ENCODE results near the gene NPPB. TPM values are rescaled to one million over a fixed set of nuclear protein-coding genes. Genes with fewer than 3 reads are reported as not detected.

The NPPB gene
- total and polyA plus RNA-seq, 5 donors from 2014 or later, result not detected

DNA sequence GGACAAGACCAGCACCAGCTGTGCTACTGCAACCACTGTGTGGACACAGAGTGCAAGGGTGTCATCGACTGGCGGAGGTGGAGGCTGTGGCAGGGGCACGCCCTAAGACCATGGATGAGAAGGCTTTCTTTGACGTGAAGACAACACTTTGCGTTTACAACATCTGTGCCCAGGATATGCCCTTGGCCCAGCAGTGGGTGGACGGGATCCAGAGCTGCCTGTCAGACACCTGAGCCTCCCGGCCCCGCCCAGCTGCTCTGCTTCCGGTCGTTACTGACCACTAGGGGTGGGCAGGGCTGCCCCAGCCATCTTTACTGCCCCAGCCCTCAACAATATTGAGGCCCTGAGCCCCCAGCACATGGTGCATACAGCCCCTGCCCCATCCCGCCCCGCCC is 21.4 kb upstream of the NPPB start:
- Histone ChIP-seq H3K27me3 (ENCODE audit: control insufficient read depth, insufficient read depth, low read length) (no peaks in the 10 kb centered on the region), H3K4me1 (ENCODE audit: control insufficient read depth, insufficient read depth, low read length, poor library complexity, severe bottlenecking) (no peaks in the 10 kb centered on the region), H3K4me3 (ENCODE audit: low read depth, low read length) (no peak overlapping the region), H3K9me3 (ENCODE audit: control insufficient read depth in 2 of 2, low read length in 2 of 2) (no peaks in the 10 kb centered on the region), H3K27ac (ENCODE audit: insufficient read depth, low read length, poor library complexity, severe bottlenecking) (no peak overlapping the region), H3K36me3 (ENCODE audit: control insufficient read depth, insufficient read depth, low read length) (no peaks in the 10 kb centered on the region)
- peaks cover 0 to 1% (median 0%) of the 10 kb centered on the region in 7 donors for H3K9me3 Mint-ChIP-seq
- no peak overlapping the region for H3K4me3 Mint-ChIP-seq
- no peaks in the 10 kb centered on the region for H3K4me1 Mint-ChIP-seq
- H3K27me3 Mint-ChIP-seq, result peaks cover 14% of the 10 kb centered on the region
- no peaks in the 10 kb centered on the region for H3K36me3 Mint-ChIP-seq
- no peak for ATAC-seq (ENCODE audit: low read depth in 2 of 2)
- no peak for DNase-seq
- no peak overlapping the region for H3K27ac Mint-ChIP-seq

DNA sequence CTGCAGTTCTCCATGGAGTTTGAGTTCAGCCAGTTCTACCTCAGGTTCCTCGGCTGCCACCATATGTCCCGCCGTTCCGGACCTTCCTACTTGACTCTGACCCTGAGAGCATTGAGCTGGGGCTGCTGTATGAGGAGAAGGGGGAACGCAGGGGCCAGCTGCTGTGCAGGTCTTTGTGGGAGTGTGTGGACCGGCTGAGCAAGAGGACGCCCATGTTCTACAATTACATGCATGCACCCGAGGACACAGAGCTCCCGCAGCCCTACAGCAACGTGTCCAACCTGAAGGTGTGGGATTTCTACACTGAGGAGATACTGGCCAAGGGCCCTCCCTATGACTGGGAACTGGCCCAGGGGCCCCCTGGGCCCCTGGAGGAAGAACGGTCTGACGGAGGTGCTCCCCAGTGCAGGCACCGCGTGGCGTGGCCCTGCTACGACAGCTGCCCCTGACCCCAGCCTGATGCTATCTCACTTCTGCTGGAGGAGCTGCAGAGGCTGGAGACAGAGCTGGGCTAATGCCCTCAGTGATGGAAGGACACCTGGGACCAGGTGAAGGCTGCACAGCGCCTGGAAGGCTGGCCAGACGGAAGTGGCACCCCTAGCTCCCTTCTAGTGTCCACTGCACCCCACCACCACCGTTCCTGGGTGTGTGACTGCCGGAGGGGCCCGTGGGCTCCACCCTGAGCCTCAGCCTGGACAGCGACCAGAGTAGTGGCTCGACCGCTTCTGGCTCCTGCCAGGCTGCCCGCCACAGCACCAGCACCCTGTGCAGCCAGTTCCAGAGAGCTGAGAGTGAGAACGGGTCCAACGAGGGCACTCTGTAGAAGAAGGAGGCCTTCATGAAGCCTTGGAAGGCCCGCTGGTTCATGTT is 20.8 kb upstream of the NPPB start:
- no peaks in the 10 kb centered on the region for H3K36me3 Mint-ChIP-seq
- no peaks in the 10 kb centered on the region for H3K27me3 ChIP-seq (ENCODE audit: control insufficient read depth, insufficient read depth, low read length)
- no peaks in the 10 kb centered on the region for H3K36me3 ChIP-seq (ENCODE audit: control insufficient read depth, insufficient read depth, low read length)
- H3K9me3 Mint-ChIP-seq, result peaks cover 0 to 1% (median 0%) of the 10 kb centered on the region in 7 donors
- no peak overlapping the region for H3K4me3 ChIP-seq (ENCODE audit: low read depth, low read length)
- no peaks in the 10 kb centered on the region for H3K9me3 ChIP-seq (ENCODE audit: control insufficient read depth in 2 of 2, low read length in 2 of 2)
- no peak for DNase-seq
- no peaks in the 10 kb centered on the region for H3K4me1 Mint-ChIP-seq
- no peak overlapping the region for H3K27ac Mint-ChIP-seq
- no peaks in the 10 kb centered on the region for H3K4me1 ChIP-seq (ENCODE audit: control insufficient read depth, insufficient read depth, low read length, poor library complexity, severe bottlenecking)
- ATAC-seq (ENCODE audit: low read depth in 2 of 2), result no peak
- H3K27ac ChIP-seq (ENCODE audit: insufficient read depth, low read length, poor library complexity, severe bottlenecking), result no peak overlapping the region
- no peak overlapping the region for H3K4me3 Mint-ChIP-seq
- H3K27me3 Mint-ChIP-seq, result peaks cover 14% of the 10 kb centered on the region

DNA sequence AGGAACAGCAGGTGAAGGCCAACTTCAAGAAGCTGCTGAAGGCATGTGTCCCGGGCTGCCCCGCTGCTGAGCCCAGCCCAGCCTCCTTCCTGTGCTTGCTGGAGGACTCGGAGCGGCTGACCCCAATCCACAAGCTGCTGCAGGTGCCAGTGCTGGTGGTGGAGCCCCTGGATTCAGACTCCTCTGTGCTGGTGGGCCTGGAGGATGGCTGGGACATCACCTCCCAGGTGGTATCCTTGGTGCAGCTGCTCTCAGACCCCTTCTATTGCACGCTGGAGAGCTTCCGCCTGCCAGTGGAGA is 20.1 kb upstream of the NPPB start:
- no peaks in the 10 kb centered on the region for H3K27me3 ChIP-seq (ENCODE audit: control insufficient read depth, insufficient read depth, low read length)
- no peaks in the 10 kb centered on the region for H3K4me1 ChIP-seq (ENCODE audit: control insufficient read depth, insufficient read depth, low read length, poor library complexity, severe bottlenecking)
- ATAC-seq (ENCODE audit: low read depth in 2 of 2) (no peak), DNase-seq (no peak)
- peaks cover 14% of the 10 kb centered on the region for H3K27me3 Mint-ChIP-seq
- H3K36me3 ChIP-seq (ENCODE audit: control insufficient read depth, insufficient read depth, low read length), result no peaks in the 10 kb centered on the region
- peaks cover 0 to 1% (median 0%) of the 10 kb centered on the region in 7 donors for H3K9me3 Mint-ChIP-seq
- no peaks in the 10 kb centered on the region for H3K4me1 Mint-ChIP-seq
- H3K4me3 ChIP-seq (ENCODE audit: low read depth, low read length), result no peak overlapping the region
- no peak overlapping the region for H3K27ac Mint-ChIP-seq
- no peak overlapping the region for H3K4me3 Mint-ChIP-seq
- H3K27ac ChIP-seq (ENCODE audit: insufficient read depth, low read length, poor library complexity, severe bottlenecking), result no peak overlapping the region
- no peaks in the 10 kb centered on the region for H3K9me3 ChIP-seq (ENCODE audit: control insufficient read depth in 2 of 2, low read length in 2 of 2)
- H3K36me3 Mint-ChIP-seq, result no peaks in the 10 kb centered on the region

DNA sequence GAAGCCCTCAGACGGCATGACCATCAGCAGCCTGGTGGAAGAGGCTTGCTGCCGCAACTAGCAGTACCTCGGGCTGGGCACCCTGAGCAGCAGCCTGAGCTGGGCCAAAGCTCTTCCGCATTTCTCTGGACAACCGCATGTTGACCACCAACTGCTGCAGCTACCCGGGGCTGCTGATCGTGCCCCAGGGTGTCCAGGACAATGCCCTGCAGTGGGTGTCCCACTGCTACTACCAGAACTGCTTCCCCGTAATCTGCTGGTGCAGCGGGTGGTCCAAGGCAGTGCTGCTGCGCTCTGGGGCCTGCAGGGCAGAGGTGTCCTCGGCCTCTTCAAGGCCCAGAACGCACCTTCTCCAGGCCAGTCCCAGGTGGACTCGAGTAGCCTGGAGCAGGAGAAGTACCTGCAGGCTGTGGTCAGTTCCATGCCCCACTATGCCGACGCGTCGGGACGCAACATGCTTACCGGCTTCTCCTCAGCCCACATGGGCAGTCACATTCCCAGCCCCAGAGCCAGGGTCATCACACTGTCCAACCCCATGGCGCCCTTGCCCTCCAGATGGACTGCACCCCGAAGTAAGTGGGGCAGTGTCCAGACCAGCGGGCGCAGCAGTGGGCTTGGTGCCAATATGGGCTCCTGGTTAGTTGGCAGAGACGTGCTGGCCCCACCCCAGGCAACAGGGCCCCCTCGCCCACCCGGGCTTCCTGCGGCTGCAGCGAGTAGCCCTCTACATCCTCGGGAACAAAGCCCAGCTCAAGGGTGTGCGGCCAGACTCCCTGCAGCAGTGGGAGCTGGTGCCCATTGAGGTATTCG is 19.5 kb upstream of the NPPB start:
- H3K4me1 Mint-ChIP-seq, result no peaks in the 10 kb centered on the region
- no peak for DNase-seq
- Histone ChIP-seq H3K4me3 (ENCODE audit: low read depth, low read length) (no peak overlapping the region), H3K27ac (ENCODE audit: insufficient read depth, low read length, poor library complexity, severe bottlenecking) (no peak overlapping the region), H3K36me3 (ENCODE audit: control insufficient read depth, insufficient read depth, low read length) (no peaks in the 10 kb centered on the region), H3K9me3 (ENCODE audit: control insufficient read depth in 2 of 2, low read length in 2 of 2) (no peaks in the 10 kb centered on the region), H3K4me1 (ENCODE audit: control insufficient read depth, insufficient read depth, low read length, poor library complexity, severe bottlenecking) (no peaks in the 10 kb centered on the region), H3K27me3 (ENCODE audit: control insufficient read depth, insufficient read depth, low read length) (no peaks in the 10 kb centered on the region)
- no peak for ATAC-seq (ENCODE audit: low read depth in 2 of 2)
- no peak overlapping the region for H3K4me3 Mint-ChIP-seq
- no peak overlapping the region for H3K27ac Mint-ChIP-seq
- peaks cover 14% of the 10 kb centered on the region for H3K27me3 Mint-ChIP-seq
- no peaks in the 10 kb centered on the region for H3K36me3 Mint-ChIP-seq
- peaks cover 0 to 1% (median 0%) of the 10 kb centered on the region in 7 donors for H3K9me3 Mint-ChIP-seq

DNA sequence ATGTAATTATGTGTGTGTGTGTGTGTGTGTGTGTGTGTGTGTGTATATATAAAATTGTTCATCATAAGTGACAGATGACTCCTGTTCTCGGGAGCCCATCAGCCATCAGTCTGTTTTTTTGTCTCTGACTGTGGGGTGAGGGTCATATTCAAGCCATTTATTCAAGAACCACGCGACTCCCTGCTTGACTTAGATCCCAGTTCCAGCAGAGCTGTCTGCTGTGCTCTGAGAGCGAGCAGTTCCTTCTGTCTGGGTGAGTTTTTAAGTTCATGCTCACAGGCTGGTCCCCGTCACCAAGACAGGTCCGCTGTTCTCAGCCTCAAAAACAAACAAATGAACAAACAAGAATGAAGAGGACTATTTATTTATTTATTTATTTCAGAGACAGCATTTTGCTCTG is 18.3 kb upstream of the NPPB start:
- no peaks in the 10 kb centered on the region for H3K36me3 ChIP-seq (ENCODE audit: control insufficient read depth, insufficient read depth, low read length)
- peaks cover 20% of the 10 kb centered on the region for H3K27me3 Mint-ChIP-seq
- ATAC-seq (ENCODE audit: low read depth in 2 of 2) (no peak), DNase-seq (no peak)
- no peaks in the 10 kb centered on the region for H3K9me3 ChIP-seq (ENCODE audit: control insufficient read depth in 2 of 2, low read length in 2 of 2)
- H3K27me3 ChIP-seq (ENCODE audit: control insufficient read depth, insufficient read depth, low read length), result no peaks in the 10 kb centered on the region
- peaks cover 0 to 1% (median 0%) of the 10 kb centered on the region in 7 donors for H3K9me3 Mint-ChIP-seq
- no peaks in the 10 kb centered on the region for H3K4me1 ChIP-seq (ENCODE audit: control insufficient read depth, insufficient read depth, low read length, poor library complexity, severe bottlenecking)
- H3K36me3 Mint-ChIP-seq, result no peaks in the 10 kb centered on the region
- H3K4me1 Mint-ChIP-seq, result no peaks in the 10 kb centered on the region
- H3K4me3 ChIP-seq (ENCODE audit: low read depth, low read length), result no peak overlapping the region
- no peak overlapping the region for H3K27ac Mint-ChIP-seq
- H3K27ac ChIP-seq (ENCODE audit: insufficient read depth, low read length, poor library complexity, severe bottlenecking), result no peak overlapping the region
- no peak overlapping the region for H3K4me3 Mint-ChIP-seq

DNA sequence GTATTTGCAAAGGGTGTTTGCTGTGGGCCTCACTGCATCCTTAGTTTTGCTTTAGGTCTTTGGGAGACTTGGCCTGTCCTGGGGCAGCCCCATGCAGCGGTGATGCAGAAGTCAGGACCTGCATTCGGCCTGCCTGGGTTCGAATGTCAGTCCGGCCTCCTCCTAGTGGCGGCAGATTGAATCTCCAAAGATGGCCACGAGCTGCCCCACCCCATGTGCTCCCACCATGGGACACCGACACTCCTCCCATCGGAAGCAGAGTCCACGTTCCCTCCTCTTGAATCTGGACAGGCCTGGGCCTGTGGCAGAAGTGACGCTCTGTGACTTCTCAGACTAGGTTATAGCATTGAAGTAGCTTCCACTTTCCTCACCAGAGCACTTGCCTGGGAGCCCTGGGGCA is 16.3 kb upstream of the NPPB start:
- Histone ChIP-seq H3K9me3 (ENCODE audit: control insufficient read depth in 2 of 2, low read length in 2 of 2) (no peaks in the 10 kb centered on the region), H3K27ac (ENCODE audit: insufficient read depth, low read length, poor library complexity, severe bottlenecking) (no peak overlapping the region), H3K27me3 (ENCODE audit: control insufficient read depth, insufficient read depth, low read length) (no peaks in the 10 kb centered on the region), H3K4me1 (ENCODE audit: control insufficient read depth, insufficient read depth, low read length, poor library complexity, severe bottlenecking) (no peaks in the 10 kb centered on the region), H3K36me3 (ENCODE audit: control insufficient read depth, insufficient read depth, low read length) (no peaks in the 10 kb centered on the region), H3K4me3 (ENCODE audit: low read depth, low read length) (no peak overlapping the region)
- Mint-ChIP-seq H3K9me3 (no peaks in the 10 kb centered on the region), H3K27ac (no peak overlapping the region), H3K27me3 (peaks cover 19% of the 10 kb centered on the region), H3K36me3 (no peaks in the 10 kb centered on the region), H3K4me1 (no peaks in the 10 kb centered on the region), H3K4me3 (no peak overlapping the region)
- ATAC-seq (ENCODE audit: low read depth in 2 of 2) (no peak), DNase-seq (no peak)

DNA sequence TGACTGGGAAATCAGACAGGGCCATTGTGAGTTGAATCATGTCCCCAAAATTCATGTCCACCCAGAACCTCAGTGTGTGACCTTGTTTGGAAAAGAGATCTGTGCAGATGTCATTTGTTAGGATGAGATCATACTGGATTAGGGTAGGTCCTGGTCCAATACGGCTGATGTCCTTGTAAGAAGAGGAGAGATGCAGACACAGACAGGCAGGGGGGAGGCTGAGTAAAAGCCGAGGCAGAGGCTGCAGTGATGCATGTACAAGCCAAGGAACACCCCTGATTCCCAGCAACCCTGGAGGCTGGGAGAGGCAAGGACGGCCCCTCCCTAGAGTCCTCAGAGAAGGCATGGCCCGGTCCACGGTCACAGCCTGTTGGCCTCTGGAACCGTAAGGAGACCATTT is 15.9 kb upstream of the NPPB start:
- H3K27ac ChIP-seq (ENCODE audit: insufficient read depth, low read length, poor library complexity, severe bottlenecking), result no peak overlapping the region
- H3K36me3 Mint-ChIP-seq, result no peaks in the 10 kb centered on the region
- H3K9me3 ChIP-seq (ENCODE audit: control insufficient read depth in 2 of 2, low read length in 2 of 2), result no peaks in the 10 kb centered on the region
- DNase-seq (no peak), ATAC-seq (ENCODE audit: low read depth in 2 of 2) (no peak)
- peaks cover 19% of the 10 kb centered on the region for H3K27me3 Mint-ChIP-seq
- no peaks in the 10 kb centered on the region for H3K4me1 Mint-ChIP-seq
- no peaks in the 10 kb centered on the region for H3K36me3 ChIP-seq (ENCODE audit: control insufficient read depth, insufficient read depth, low read length)
- H3K27ac Mint-ChIP-seq, result no peak overlapping the region
- no peak overlapping the region for H3K4me3 Mint-ChIP-seq
- no peaks in the 10 kb centered on the region for H3K4me1 ChIP-seq (ENCODE audit: control insufficient read depth, insufficient read depth, low read length, poor library complexity, severe bottlenecking)
- H3K4me3 ChIP-seq (ENCODE audit: low read depth, low read length), result no peak overlapping the region
- no peaks in the 10 kb centered on the region for H3K27me3 ChIP-seq (ENCODE audit: control insufficient read depth, insufficient read depth, low read length)
- no peaks in the 10 kb centered on the region for H3K9me3 Mint-ChIP-seq

DNA sequence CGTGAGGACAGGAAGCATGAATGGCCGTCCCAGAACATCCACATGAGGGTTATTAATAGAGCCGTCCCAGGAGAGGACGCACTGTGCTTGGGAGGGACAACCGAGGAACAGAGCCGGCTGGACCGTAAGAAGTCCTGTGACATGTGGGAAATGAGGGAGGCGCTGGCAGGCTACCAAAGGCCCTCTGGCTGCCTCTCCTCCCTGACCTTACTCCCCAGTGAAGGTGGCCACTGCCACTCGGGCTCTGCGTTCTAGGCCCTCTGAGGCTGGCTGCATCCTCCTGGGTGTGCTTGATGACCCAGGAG is 15.5 kb upstream of the NPPB start:
- Histone ChIP-seq H3K9me3 (ENCODE audit: control insufficient read depth in 2 of 2, low read length in 2 of 2) (no peaks in the 10 kb centered on the region), H3K4me1 (ENCODE audit: control insufficient read depth, insufficient read depth, low read length, poor library complexity, severe bottlenecking) (no peaks in the 10 kb centered on the region), H3K27me3 (ENCODE audit: control insufficient read depth, insufficient read depth, low read length) (no peaks in the 10 kb centered on the region), H3K27ac (ENCODE audit: insufficient read depth, low read length, poor library complexity, severe bottlenecking) (no peak overlapping the region), H3K36me3 (ENCODE audit: control insufficient read depth, insufficient read depth, low read length) (no peaks in the 10 kb centered on the region), H3K4me3 (ENCODE audit: low read depth, low read length) (no peak overlapping the region)
- Mint-ChIP-seq H3K36me3 (no peaks in the 10 kb centered on the region), H3K4me3 (no peak overlapping the region), H3K4me1 (no peaks in the 10 kb centered on the region), H3K27me3 (peaks cover 19% of the 10 kb centered on the region), H3K27ac (no peak overlapping the region), H3K9me3 (no peaks in the 10 kb centered on the region)
- no peak for ATAC-seq (ENCODE audit: low read depth in 2 of 2)
- no peak for DNase-seq
